HepG2 (cell line): Measurements from ENCODE around the gene GRK5. TPM values are rescaled to one million over a fixed set of nuclear protein-coding genes. Genes with fewer than 3 reads are reported as not detected.

ENCODE experiments used
- BCL6 ChIP-seq: IDR thresholded peaks from 2 replicates; pipeline ENCODE4 v1.6.1; 2016; ENCODE audit warnings: missing genetic modification reagents, missing compliant biosample characterization
- DPF2 ChIP-seq: sonication (generic); formaldehyde crosslinking; IDR thresholded peaks from 2 replicates; pipeline ENCODE4 v1.4.0; 2020; ENCODE audit warnings: mild to moderate bottlenecking, low read depth, missing genetic modification reagents, borderline replicate concordance
- FOXJ3 ChIP-seq: sonication (generic); formaldehyde crosslinking; IDR thresholded peaks from 2 replicates; pipeline ENCODE4 v1.4.0; 2020; ENCODE audit warnings: missing genetic modification reagents, mild to moderate bottlenecking, borderline replicate concordance
- PHB2 ChIP-seq: fragments of 450-650 bp; IDR thresholded peaks from 2 replicates; pipeline ENCODE4 v1.6.1; 2018; ENCODE audit not compliant: partially characterized antibody
- PHF5A ChIP-seq: IDR thresholded peaks from one replicate; pipeline ENCODE4 v1.6.1; 2018; ENCODE audit warnings: low read depth, missing genetic modification reagents; ENCODE audit not compliant: unreplicated experiment
- PLRG1 ChIP-seq: fragments of 450-650 bp; conservative IDR thresholded peaks from 2 replicates; pipeline ENCODE4 v1.6.1; 2016
- POLR2A ChIP-seq, 2 experiments: IDR thresholded peaks; 2 replicates each; pipeline ENCODE4 v1.6.1; 2011; ENCODE audit warnings: low read depth in 2 of 2, low read length in 2 of 2, mild to moderate bottlenecking in 1 of 2, moderate library complexity in 1 of 2; ENCODE audit not compliant: insufficient read depth in 1 of 2
- RFXAP ChIP-seq: sonication (generic); formaldehyde crosslinking; IDR thresholded peaks from 2 replicates; pipeline ENCODE4 v1.4.0; 2020; ENCODE audit warnings: missing genetic modification reagents, borderline replicate concordance
- ZNF101 ChIP-seq: sonication (generic); formaldehyde crosslinking; IDR thresholded peaks from 2 replicates; pipeline ENCODE4 v1.4.0; 2020; ENCODE audit warnings: mild to moderate bottlenecking, low read depth, missing genetic modification reagents, borderline replicate concordance
- ZNF337 ChIP-seq: sonication (generic); formaldehyde crosslinking; IDR thresholded peaks from 2 replicates; pipeline ENCODE4 v1.5.1; 2020; ENCODE audit warnings: missing genetic modification reagents, low read depth, mild to moderate bottlenecking, borderline replicate concordance
- ZNF619 ChIP-seq: sonication (generic); formaldehyde crosslinking; IDR thresholded peaks from 2 replicates; pipeline ENCODE4 v1.4.0; 2020; ENCODE audit warnings: mild to moderate bottlenecking, missing genetic modification reagents
- ZNF75D ChIP-seq: sonication (generic); formaldehyde crosslinking; IDR thresholded peaks from 2 replicates; pipeline ENCODE4 v1.8.1; 2023; ENCODE audit warnings: missing genetic modification reagents, mild to moderate bottlenecking, borderline replicate concordance
- ZNF773 ChIP-seq: sonication (generic); formaldehyde crosslinking; IDR thresholded peaks from 2 replicates; pipeline ENCODE4 v1.4.0; 2020; ENCODE audit warnings: missing genetic modification reagents, borderline replicate concordance
- ZNF850 ChIP-seq: sonication (generic); formaldehyde crosslinking; conservative IDR thresholded peaks from 2 replicates; pipeline ENCODE4 v1.9.0; 2021; ENCODE audit warnings: mild to moderate bottlenecking, missing genetic modification reagents
- ZNF883 ChIP-seq: sonication (generic); formaldehyde crosslinking; IDR thresholded peaks from 2 replicates; pipeline ENCODE4 v1.5.1; 2020; ENCODE audit warnings: mild to moderate bottlenecking, missing genetic modification reagents; ENCODE audit errors: not compliant biosample characterization
- polyA plus RNA-seq, 8 experiments: library from polyadenylated mRNA; depleted of rRNA in 3 of 8; stranded (reverse) in 7 of 8; unstranded in 1 of 8; fragments of >200 nt; fragmentation: Illumina TruSeq in 4 of 8; extraction: Trizol in 4 of 8; gene quantifications; 2 replicates each; pipeline versions ENCODE4 v1.2.1 to v1.2.3, GENCODE V29; 2011 to 2016; ENCODE audit warnings: low read depth in 4 of 8, missing spikeins in 1 of 8, mixed read lengths in 1 of 8; ENCODE audit not compliant: insufficient read depth in 1 of 8
- total RNA-seq, 5 experiments: library from RNA; depleted of rRNA; stranded (reverse); fragments of >200 nt; fragmentation: Illumina TruSeq; extraction: Trizol; gene quantifications; 2 replicates each; pipeline ENCODE4 v1.2.3, GENCODE V29; 2016; ENCODE audit warnings: low read depth in 1 of 5
- TF ChIP-seq, protein P1 (sequence below): sonication (generic); formaldehyde crosslinking; IDR thresholded peaks from 2 replicates; pipeline ENCODE4 v1.8.0; 2022; ENCODE audit warnings: low read depth, missing genetic modification reagents
- TF ChIP-seq, protein P2 (sequence below): sonication (generic); formaldehyde crosslinking; IDR thresholded peaks from 2 replicates; pipeline ENCODE4 v1.4.0; 2020; ENCODE audit warnings: mild to moderate bottlenecking, missing genetic modification reagents
- TF ChIP-seq, protein P3 (sequence below): IDR thresholded peaks from 2 replicates; pipeline ENCODE4 v1.6.1; 2016; ENCODE audit warnings: low read depth, missing genetic modification reagents, missing compliant biosample characterization
- TF ChIP-seq, protein P4 (sequence below): IDR thresholded peaks from 2 replicates; pipeline ENCODE4 v1.4.0; 2020; ENCODE audit warnings: mild to moderate bottlenecking, missing genetic modification reagents

GRK5 gene
- total and polyA plus RNA-seq, 2 of the 13 experiments (the other 11 are each of a cell fraction or from before 2014, with no cell fraction given), result 10.4 to 12.6 TPM

DNA sequence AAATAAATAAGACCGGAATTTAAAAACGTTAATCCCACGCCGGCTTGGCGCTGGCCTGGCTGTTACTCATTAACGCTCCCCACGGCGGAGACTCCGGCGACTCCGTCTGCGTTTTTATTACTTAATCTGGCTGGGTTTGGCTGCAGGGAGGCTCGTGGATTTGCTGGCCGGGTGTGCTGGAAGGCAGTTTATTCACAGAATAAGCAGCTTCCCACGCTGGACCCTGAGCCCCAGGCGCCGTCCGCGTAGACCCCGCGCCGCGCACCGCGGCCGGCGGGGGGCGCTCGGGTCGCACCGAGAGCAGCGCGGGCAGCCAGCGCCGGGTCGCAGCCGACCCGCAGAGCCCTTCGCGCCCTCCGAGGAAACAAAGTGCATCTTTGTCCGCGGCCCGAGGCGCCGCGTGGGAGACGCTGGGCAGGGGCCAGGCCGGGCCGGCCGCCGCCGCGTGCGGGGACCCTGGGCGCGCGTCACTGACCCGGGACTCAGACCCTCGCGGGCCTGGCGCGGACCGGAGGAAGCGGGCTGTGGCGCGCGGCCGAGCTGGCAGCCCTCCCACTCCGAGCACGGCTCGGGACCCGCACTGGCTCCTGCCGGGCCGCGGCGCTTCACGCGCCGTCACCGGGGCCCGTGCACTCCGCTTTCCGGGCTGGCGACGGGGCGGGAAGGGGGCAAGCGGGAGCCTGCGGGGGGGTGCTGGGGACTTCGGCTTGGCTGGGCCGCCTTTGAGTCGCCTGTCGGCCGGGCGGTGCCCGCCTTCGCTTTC lies 587 bp upstream of the GRK5 start (continued):
- TF ChIP-seq, protein P1, sequence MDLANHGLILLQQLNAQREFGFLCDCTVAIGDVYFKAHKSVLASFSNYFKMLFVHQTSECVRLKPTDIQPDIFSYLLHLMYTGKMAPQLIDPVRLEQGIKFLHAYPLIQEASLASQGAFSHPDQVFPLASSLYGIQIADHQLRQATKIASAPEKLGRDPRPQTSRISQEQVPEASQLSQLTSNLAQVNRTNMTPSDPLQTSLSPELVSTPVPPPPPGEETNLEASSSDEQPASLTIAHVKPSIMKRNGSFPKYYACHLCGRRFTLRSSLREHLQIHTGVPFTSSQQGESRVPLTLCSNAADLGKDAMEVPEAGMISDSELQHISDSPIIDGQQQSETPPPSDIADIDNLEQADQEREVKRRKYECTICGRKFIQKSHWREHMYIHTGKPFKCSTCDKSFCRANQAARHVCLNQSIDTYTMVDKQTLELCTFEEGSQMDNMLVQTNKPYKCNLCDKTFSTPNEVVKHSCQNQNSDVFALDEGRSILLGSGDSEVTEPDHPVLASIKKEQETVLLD (CRISPR knock-in tag), result peak; percentile 47
- TF ChIP-seq PLRG1 (no peak), ZNF883 (CRISPR knock-in tag) (no peak), ZNF619 (CRISPR knock-in tag) (no peak), ZNF101 (CRISPR knock-in tag) (no peak), DPF2 (CRISPR knock-in tag) (no peak), PHF5A (CRISPR knock-in tag) (no peak), RFXAP (CRISPR knock-in tag) (peak; percentile 41; the same call in 1 of the 2 replicates), ZNF75D (CRISPR knock-in tag) (no peak), PHB2 (no peak), ZNF337 (CRISPR knock-in tag) (no peak), BCL6 (CRISPR knock-in tag) (no peak), POLR2A (IDR thresholded peaks at IDR 0.05; ENCODE audit: insufficient read depth in 1 of 2, low read depth in 2 of 2, low read length in 2 of 2) (peak in 1 of 2 experiments; percentile 73; a peak in 1 of 4 replicates), ZNF773 (CRISPR knock-in tag) (no peak), FOXJ3 (CRISPR knock-in tag) (no peak), ZNF850 (CRISPR knock-in tag) (no peak)
- TF ChIP-seq, protein P2, sequence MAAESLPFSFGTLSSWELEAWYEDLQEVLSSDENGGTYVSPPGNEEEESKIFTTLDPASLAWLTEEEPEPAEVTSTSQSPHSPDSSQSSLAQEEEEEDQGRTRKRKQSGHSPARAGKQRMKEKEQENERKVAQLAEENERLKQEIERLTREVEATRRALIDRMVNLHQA (CRISPR knock-in tag), result no peak
- TF ChIP-seq, protein P3, sequence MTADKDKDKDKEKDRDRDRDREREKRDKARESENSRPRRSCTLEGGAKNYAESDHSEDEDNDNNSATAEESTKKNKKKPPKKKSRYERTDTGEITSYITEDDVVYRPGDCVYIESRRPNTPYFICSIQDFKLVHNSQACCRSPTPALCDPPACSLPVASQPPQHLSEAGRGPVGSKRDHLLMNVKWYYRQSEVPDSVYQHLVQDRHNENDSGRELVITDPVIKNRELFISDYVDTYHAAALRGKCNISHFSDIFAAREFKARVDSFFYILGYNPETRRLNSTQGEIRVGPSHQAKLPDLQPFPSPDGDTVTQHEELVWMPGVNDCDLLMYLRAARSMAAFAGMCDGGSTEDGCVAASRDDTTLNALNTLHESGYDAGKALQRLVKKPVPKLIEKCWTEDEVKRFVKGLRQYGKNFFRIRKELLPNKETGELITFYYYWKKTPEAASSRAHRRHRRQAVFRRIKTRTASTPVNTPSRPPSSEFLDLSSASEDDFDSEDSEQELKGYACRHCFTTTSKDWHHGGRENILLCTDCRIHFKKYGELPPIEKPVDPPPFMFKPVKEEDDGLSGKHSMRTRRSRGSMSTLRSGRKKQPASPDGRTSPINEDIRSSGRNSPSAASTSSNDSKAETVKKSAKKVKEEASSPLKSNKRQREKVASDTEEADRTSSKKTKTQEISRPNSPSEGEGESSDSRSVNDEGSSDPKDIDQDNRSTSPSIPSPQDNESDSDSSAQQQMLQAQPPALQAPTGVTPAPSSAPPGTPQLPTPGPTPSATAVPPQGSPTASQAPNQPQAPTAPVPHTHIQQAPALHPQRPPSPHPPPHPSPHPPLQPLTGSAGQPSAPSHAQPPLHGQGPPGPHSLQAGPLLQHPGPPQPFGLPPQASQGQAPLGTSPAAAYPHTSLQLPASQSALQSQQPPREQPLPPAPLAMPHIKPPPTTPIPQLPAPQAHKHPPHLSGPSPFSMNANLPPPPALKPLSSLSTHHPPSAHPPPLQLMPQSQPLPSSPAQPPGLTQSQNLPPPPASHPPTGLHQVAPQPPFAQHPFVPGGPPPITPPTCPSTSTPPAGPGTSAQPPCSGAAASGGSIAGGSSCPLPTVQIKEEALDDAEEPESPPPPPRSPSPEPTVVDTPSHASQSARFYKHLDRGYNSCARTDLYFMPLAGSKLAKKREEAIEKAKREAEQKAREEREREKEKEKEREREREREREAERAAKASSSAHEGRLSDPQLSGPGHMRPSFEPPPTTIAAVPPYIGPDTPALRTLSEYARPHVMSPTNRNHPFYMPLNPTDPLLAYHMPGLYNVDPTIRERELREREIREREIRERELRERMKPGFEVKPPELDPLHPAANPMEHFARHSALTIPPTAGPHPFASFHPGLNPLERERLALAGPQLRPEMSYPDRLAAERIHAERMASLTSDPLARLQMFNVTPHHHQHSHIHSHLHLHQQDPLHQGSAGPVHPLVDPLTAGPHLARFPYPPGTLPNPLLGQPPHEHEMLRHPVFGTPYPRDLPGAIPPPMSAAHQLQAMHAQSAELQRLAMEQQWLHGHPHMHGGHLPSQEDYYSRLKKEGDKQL (CRISPR knock-in tag), result no peak
- TF ChIP-seq, protein P4, sequence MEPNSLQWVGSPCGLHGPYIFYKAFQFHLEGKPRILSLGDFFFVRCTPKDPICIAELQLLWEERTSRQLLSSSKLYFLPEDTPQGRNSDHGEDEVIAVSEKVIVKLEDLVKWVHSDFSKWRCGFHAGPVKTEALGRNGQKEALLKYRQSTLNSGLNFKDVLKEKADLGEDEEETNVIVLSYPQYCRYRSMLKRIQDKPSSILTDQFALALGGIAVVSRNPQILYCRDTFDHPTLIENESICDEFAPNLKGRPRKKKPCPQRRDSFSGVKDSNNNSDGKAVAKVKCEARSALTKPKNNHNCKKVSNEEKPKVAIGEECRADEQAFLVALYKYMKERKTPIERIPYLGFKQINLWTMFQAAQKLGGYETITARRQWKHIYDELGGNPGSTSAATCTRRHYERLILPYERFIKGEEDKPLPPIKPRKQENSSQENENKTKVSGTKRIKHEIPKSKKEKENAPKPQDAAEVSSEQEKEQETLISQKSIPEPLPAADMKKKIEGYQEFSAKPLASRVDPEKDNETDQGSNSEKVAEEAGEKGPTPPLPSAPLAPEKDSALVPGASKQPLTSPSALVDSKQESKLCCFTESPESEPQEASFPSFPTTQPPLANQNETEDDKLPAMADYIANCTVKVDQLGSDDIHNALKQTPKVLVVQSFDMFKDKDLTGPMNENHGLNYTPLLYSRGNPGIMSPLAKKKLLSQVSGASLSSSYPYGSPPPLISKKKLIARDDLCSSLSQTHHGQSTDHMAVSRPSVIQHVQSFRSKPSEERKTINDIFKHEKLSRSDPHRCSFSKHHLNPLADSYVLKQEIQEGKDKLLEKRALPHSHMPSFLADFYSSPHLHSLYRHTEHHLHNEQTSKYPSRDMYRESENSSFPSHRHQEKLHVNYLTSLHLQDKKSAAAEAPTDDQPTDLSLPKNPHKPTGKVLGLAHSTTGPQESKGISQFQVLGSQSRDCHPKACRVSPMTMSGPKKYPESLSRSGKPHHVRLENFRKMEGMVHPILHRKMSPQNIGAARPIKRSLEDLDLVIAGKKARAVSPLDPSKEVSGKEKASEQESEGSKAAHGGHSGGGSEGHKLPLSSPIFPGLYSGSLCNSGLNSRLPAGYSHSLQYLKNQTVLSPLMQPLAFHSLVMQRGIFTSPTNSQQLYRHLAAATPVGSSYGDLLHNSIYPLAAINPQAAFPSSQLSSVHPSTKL (CRISPR knock-in tag), result 0 out of 2 replicates have a peak, but pooled peaks have one; percentile 6
